Stimulated activated memory B cell treated with anti-CD40 and anti-IgM and Interleukin-4, amounts not matched to agents 10 μg/mL and 1 μg/mL and 100 μg/mL, for 72 hours (primary cell): Measurements from ENCODE around the gene RNF17.

Experiments used
- ATAC-seq: fragments of 150-1000 bp; cut with Tn5 transposase; 2 replicates; pipeline ENCODE4 v1.10.0; 2021
- H3K27ac Mint-ChIP-seq: one replicate; pipeline ENCODE4 v1.8.0; 2022; ENCODE audit warnings: mild to moderate bottlenecking, mixed read lengths
- H3K27me3 Mint-ChIP-seq: one replicate; pipeline ENCODE4 v1.8.0; 2022; ENCODE audit warnings: mixed read lengths
- H3K36me3 Mint-ChIP-seq: one replicate; pipeline ENCODE4 v1.8.0; 2022; ENCODE audit warnings: mixed read lengths
- H3K4me1 Mint-ChIP-seq: one replicate; pipeline ENCODE4 v1.8.0; 2022; ENCODE audit warnings: mixed read lengths
- H3K4me3 Mint-ChIP-seq: one replicate; pipeline ENCODE4 v1.8.0; 2022; ENCODE audit warnings: mild to moderate bottlenecking, moderate library complexity, mixed read lengths
- H3K9me3 Mint-ChIP-seq: one replicate; pipeline ENCODE4 v1.8.0; 2022; ENCODE audit warnings: mixed read lengths

The RNF17 gene

DNA sequence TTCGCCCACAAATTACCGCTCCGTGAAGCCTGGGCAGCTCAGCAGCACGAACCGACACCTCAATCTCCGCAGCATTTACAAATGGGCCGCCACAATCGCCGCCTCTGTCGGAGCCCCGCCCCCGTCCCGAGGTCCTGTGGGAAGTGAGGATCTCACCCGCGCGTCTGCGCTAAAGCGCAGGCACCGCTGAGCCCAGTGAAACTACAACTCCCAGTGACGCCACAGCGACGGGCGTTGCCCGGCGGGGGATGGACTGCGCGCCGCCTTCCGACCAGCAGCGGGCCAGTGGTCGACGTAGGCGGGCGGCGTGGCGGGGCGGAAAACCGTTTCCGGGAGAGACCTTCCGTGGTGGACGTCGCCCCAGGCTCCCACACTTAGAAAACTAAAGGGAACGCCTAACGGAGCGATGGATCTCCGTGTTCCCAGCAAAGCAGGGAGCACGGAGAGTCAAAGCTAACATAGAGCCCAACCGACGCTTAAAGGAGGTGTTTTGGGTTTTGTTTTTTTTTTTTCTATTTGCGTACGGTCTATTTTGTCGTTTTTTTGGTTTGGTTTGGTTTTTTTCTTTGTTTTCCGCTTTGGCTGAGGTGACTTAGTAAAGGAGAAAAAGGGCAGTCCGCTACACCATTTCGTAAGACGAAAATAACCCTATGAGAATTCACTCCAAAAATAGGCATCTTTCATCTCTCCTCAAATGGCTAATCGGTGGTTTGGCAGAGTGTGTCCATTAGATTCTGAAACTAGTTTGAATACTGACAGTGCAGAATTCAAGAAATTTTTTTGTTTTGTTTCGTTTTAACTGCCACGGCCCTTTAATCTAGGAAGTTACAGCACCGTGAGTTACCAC lies 159.0 kb downstream of the RNF17 start:
- H3K27ac Mint-ChIP-seq = peak overlapping the region; percentile 96
- no peaks in the 10 kb centered on the region for H3K9me3 Mint-ChIP-seq
- peak overlapping the region; percentile 98 for H3K4me3 Mint-ChIP-seq
- no peaks in the 10 kb centered on the region for H3K36me3 Mint-ChIP-seq
- ATAC-seq = peak; percentile 100
- peaks cover 11% of the 10 kb centered on the region for H3K4me1 Mint-ChIP-seq
- no peaks in the 10 kb centered on the region for H3K27me3 Mint-ChIP-seq

DNA sequence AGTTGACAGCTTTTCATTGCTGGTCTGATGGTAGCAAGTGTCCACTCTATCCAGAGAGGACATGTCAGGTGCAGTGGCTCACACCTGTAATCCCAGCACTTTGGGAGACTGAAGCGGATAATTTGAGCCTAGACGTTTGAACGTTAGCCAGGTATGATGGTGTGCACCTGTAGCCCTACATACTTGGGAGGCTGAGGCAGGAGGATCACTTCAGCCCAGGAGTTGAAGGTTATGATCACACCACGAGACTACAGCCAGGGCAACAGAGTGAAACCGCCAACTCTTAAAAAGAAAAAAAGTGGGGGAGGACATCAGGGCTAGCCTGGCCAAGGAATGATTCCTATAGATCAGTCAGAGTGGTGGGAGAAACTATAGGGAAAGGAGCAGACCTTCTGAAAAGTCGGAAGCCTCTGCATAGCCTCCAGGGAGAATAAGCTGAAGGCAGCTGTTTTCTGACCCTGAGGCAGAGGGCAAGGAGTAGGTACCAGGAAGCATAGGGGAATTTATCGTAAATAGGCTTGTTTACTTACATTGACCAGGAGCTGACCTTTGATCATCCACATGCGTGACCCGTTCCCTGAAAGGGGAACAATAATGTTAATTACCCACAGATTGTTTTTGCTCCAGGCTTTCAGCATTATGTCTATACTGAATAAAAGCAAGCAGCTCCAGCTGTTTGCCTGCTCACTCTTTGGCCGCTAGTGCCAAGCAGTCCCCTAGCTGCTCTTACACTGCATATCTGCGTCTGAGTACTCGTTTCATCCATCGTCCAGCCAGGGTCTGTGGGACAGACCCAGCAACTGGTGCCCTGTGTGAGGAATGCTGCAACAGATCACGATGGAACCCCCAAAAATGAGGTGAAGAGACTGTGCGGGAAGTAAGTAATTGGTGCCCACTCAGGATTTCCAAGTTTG lies 161.6 kb downstream of the RNF17 start:
- peaks cover 11% of the 10 kb centered on the region for H3K4me1 Mint-ChIP-seq
- no peaks in the 10 kb centered on the region for H3K9me3 Mint-ChIP-seq
- no peaks in the 10 kb centered on the region for H3K36me3 Mint-ChIP-seq
- no peak overlapping the region for H3K4me3 Mint-ChIP-seq
- no peak for ATAC-seq
- no peak overlapping the region for H3K27ac Mint-ChIP-seq
- H3K27me3 Mint-ChIP-seq = peaks cover under 1% of the 10 kb centered on the region

GRCh38 chr13:24927810-24928404 lies 163.9 kb downstream of the RNF17 start:
- H3K4me1 Mint-ChIP-seq = peaks cover 15% of the 10 kb centered on the region
- no peak for ATAC-seq
- H3K36me3 Mint-ChIP-seq = no peaks in the 10 kb centered on the region
- no peak overlapping the region for H3K4me3 Mint-ChIP-seq
- H3K9me3 Mint-ChIP-seq = no peaks in the 10 kb centered on the region
- peaks cover 22% of the 10 kb centered on the region for H3K27me3 Mint-ChIP-seq
- no peak overlapping the region for H3K27ac Mint-ChIP-seq

- H3K27ac Mint-ChIP-seq = no peak overlapping the region
- H3K27me3 Mint-ChIP-seq = peaks cover 35% of the 10 kb centered on the region
- no peaks in the 10 kb centered on the region for H3K9me3 Mint-ChIP-seq
- peaks cover 15% of the 10 kb centered on the region for H3K4me1 Mint-ChIP-seq
- no peaks in the 10 kb centered on the region for H3K36me3 Mint-ChIP-seq
- ATAC-seq = no peak
- H3K4me3 Mint-ChIP-seq = no peak overlapping the region
Observed at GRCh38 chr13:24929196-24929595, 165.2 kb downstream of the RNF17 start.
